ENCODE measurements around the gene FEM1B. TPM values are rescaled to one million over a fixed set of nuclear protein-coding genes. Genes with fewer than 3 reads are reported as not detected.
A peak's percentile ranks its signal among the peaks of the same experiment; 100 is the strongest.

FEM1B gene
- total and polyA plus RNA-seq, 3 donors from 2014 or later = 65.8 to 122 (median 86.3) TPM

- H3K9me3 ChIP-seq = no peaks in the 10 kb centered on the region
- 62 to 68% methylated on average over 9 to 11 of the region's 11 CpGs for WGBS, 2 donors
- no peaks in the 10 kb centered on the region for H3K27me3 ChIP-seq
- peaks cover 8% of the 10 kb centered on the region for H3K4me1 ChIP-seq
- no peak for TF ChIP-seq CTCF (IDR thresholded peaks at IDR 0.05)
- TF ChIP-seq POLR2A (IDR thresholded peaks at IDR 0.05) = no peak
- H3K27ac ChIP-seq = no peak overlapping the region
- intact Hi-C loops (cut with DNase I; ENCODE audit: low total_unique reads) = loop anchor here (10.0 kb wide), 1 partner anchor 829 kb away; no protein-coding TSS in a partner anchor
- H3K4me3 ChIP-seq = no peak overlapping the region
- H3K36me3 ChIP-seq (ENCODE audit: low read depth, missing control alignments) = no peaks in the 10 kb centered on the region
- peak; percentile 34 for DNase-seq
Observed at GRCh38 chr15:68315495-68316031, 38.0 kb downstream of the FEM1B start.

GRCh38 chr15:68316061-68316804 is 38.7 kb downstream of the FEM1B start:
- Histone ChIP-seq H3K27ac (no peak overlapping the region), H3K4me1 (peaks cover under 1% of the 10 kb centered on the region), H3K4me3 (no peak overlapping the region), H3K9me3 (no peaks in the 10 kb centered on the region), H3K36me3 (ENCODE audit: low read depth, missing control alignments) (no peaks in the 10 kb centered on the region), H3K27me3 (no peaks in the 10 kb centered on the region)
- intact Hi-C loops (cut with DNase I; ENCODE audit: low total_unique reads) = loop anchor here (10.0 kb wide), 1 partner anchor 829 kb away; no protein-coding TSS in a partner anchor
- no peak for TF ChIP-seq CTCF (IDR thresholded peaks at IDR 0.05)
- TF ChIP-seq POLR2A (IDR thresholded peaks at IDR 0.05) = no peak
- 68 to 73% methylated on average over 11 to 17 of the region's 17 CpGs for WGBS, 2 donors
- DNase-seq = no peak

GRCh38 chr15:68317281-68318007 is 39.9 kb downstream of the FEM1B start:
- 89 to 92% methylated on average over 13 to 16 of the region's 16 CpGs for WGBS, 2 donors
- Histone ChIP-seq H3K4me3 (no peak overlapping the region), H3K4me1 (no peaks in the 10 kb centered on the region), H3K27me3 (no peaks in the 10 kb centered on the region), H3K9me3 (no peaks in the 10 kb centered on the region), H3K36me3 (ENCODE audit: low read depth, missing control alignments) (no peaks in the 10 kb centered on the region), H3K27ac (no peak overlapping the region)
- DNase-seq = no peak
- TF ChIP-seq CTCF (IDR thresholded peaks at IDR 0.05) (no peak), POLR2A (IDR thresholded peaks at IDR 0.05) (no peak)
- intact Hi-C loops (cut with DNase I; ENCODE audit: low total_unique reads) = loop anchor here (10.0 kb wide), 1 partner anchor 827 kb away; no protein-coding TSS in a partner anchor

GRCh38 chr15:68318008-68318835 is 40.7 kb downstream of the FEM1B start:
- H3K27ac ChIP-seq = no peak overlapping the region
- H3K36me3 ChIP-seq (ENCODE audit: low read depth, missing control alignments) = no peaks in the 10 kb centered on the region
- intact Hi-C loops (cut with DNase I; ENCODE audit: low total_unique reads) = loop anchor here (10.0 kb wide), 1 partner anchor 827 kb away; no protein-coding TSS in a partner anchor
- WGBS, 2 donors = 96% methylated on average over 4 to 6 of the region's 6 CpGs
- H3K9me3 ChIP-seq = no peaks in the 10 kb centered on the region
- no peak overlapping the region for H3K4me3 ChIP-seq
- no peak for TF ChIP-seq CTCF (IDR thresholded peaks at IDR 0.05)
- TF ChIP-seq POLR2A (IDR thresholded peaks at IDR 0.05) = no peak
- no peaks in the 10 kb centered on the region for H3K4me1 ChIP-seq
- no peak for DNase-seq
- no peaks in the 10 kb centered on the region for H3K27me3 ChIP-seq

Data from testis (tissue), 3 donors.